IMR-90 (cell line): ENCODE measurements around the gene IL2RA. TPM values are rescaled to one million over a fixed set of nuclear protein-coding genes. Genes with fewer than 3 reads are reported as not detected.
A peak's percentile ranks its signal among the peaks of the same experiment; 100 is the strongest.

Experiments
- ATAC-seq: fragments of 200-7000 bp; cut with Tn5 transposase; 2 replicates; pipeline ENCODE4 v1.9.1; 2020; ENCODE audit warnings: low read depth, mild to moderate bottlenecking, moderate library complexity
- BruUV-seq: library from RNA; stranded (reverse); fragments of 400-500 nt; replicated peaks from 2 replicates; lab custom pipeline; 2021; lab: Mats Ljungman, UMichigan
- CTCF ChIA-PET: fragments of 300-600 bp; formaldehyde crosslinking; extraction: SDS; loops from one replicate; lab custom pipeline; 2021; ENCODE audit warnings: antibody characterized with exemption; lab: Yijun Ruan, JAX
- POLR2A ChIA-PET: fragments of 300-600 bp; sonication (Branson Sonifier 250); formaldehyde crosslinking; loops from one replicate; lab custom pipeline; 2022; ENCODE audit warnings: antibody characterized with exemption; ENCODE audit not compliant: unreplicated experiment; lab: Charles Lee
- DNase-seq: peaks from one replicate; pipeline ENCODE4 v3.0.0; 2013
- H2AFZ ChIP-seq: replicated peaks from 2 replicates; pipeline ENCODE3; 2013; ENCODE audit warnings: low read length, mild to moderate bottlenecking; ENCODE audit not compliant: poor library complexity
- H2AK5ac ChIP-seq: 2 replicates; pipeline ENCODE4 v1.6.1; 2013; ENCODE audit warnings: low read depth, low read length, inconsistent platforms
- H2AK9ac ChIP-seq: replicated peaks from 2 replicates; pipeline ENCODE3; 2013; ENCODE audit warnings: mild to moderate bottlenecking, low read depth, low read length, moderate library complexity; ENCODE audit not compliant: poor library complexity
- H2BK120ac ChIP-seq: 2 replicates; pipeline ENCODE4 v1.6.1; 2013; ENCODE audit warnings: low read depth, low read length, inconsistent platforms
- H2BK15ac ChIP-seq: 3 replicates; pipeline ENCODE4 v1.6.1; 2013; ENCODE audit warnings: low read depth, low read length, inconsistent platforms
- H2BK20ac ChIP-seq: 2 replicates; pipeline ENCODE4 v1.6.1; 2013; ENCODE audit warnings: low read depth, mild to moderate bottlenecking, inconsistent platforms, low read length, moderate library complexity
- H2BK5ac ChIP-seq: 2 replicates; pipeline ENCODE4 v1.6.1; 2013; ENCODE audit warnings: mild to moderate bottlenecking, low read depth, low read length, inconsistent platforms; ENCODE audit not compliant: poor library complexity, severe bottlenecking
- H3K14ac ChIP-seq: replicated peaks from 2 replicates; pipeline ENCODE4 v1.6.1; 2013; ENCODE audit warnings: low read depth, low read length, inconsistent platforms
- H3K18ac ChIP-seq: 2 replicates; pipeline ENCODE4 v1.6.1; 2013; ENCODE audit warnings: low read depth, low read length, control low read depth
- H3K23ac ChIP-seq: 2 replicates; pipeline ENCODE4 v1.6.1; 2013; ENCODE audit warnings: low read depth, low read length, inconsistent platforms
- H3K27ac ChIP-seq: 2 replicates; pipeline ENCODE4 v1.5.1; 2013; ENCODE audit warnings: mild to moderate bottlenecking, control low read depth, low read length; ENCODE audit not compliant: insufficient read depth
- H3K27me3 ChIP-seq: 2 replicates; pipeline ENCODE4 v1.6.1; 2013; ENCODE audit warnings: low read length; ENCODE audit not compliant: control insufficient read depth, insufficient read depth
- H3K36me3 ChIP-seq: 2 replicates; pipeline ENCODE4 v1.6.1; 2013; ENCODE audit warnings: low read length, mixed read lengths; ENCODE audit not compliant: control insufficient read depth, insufficient read depth
- H3K4ac ChIP-seq: 2 replicates; pipeline ENCODE4 v1.6.1; 2013; ENCODE audit warnings: low read depth, low read length, inconsistent platforms
- H3K4me1 ChIP-seq: 2 replicates; pipeline ENCODE4 v1.6.1; 2013; ENCODE audit warnings: low read length, mixed read lengths; ENCODE audit not compliant: control insufficient read depth, insufficient read depth
- H3K4me2 ChIP-seq: 2 replicates; pipeline ENCODE4 v1.6.1; 2013; ENCODE audit warnings: low read depth, mild to moderate bottlenecking, control low read depth, low read length, moderate library complexity
- H3K4me3 ChIP-seq: 2 replicates; pipeline ENCODE4 v1.5.1; 2013; ENCODE audit warnings: low read depth, mild to moderate bottlenecking, control low read depth, low read length, moderate library complexity; ENCODE audit not compliant: insufficient read depth
- H3K56ac ChIP-seq: 2 replicates; pipeline ENCODE4 v1.6.1; 2013; ENCODE audit warnings: low read length, inconsistent platforms; ENCODE audit not compliant: insufficient read depth; ENCODE audit errors: extremely low read depth
- H3K79me1 ChIP-seq, 2 experiments: 2 replicates each; pipeline ENCODE4 v1.6.1; 2013; ENCODE audit warnings: low read length in 2 of 2, inconsistent platforms in 1 of 2, low read depth in 1 of 2
- H3K9ac ChIP-seq: 2 replicates; pipeline ENCODE4 v1.6.1; 2013; ENCODE audit warnings: low read depth, low read length, control low read depth
- H3K9me1 ChIP-seq: 2 replicates; pipeline ENCODE4 v1.6.1; 2013; ENCODE audit warnings: low read length, inconsistent platforms; ENCODE audit not compliant: insufficient read depth
- H3K9me3 ChIP-seq: 2 replicates; pipeline ENCODE4 v1.6.1; 2013; ENCODE audit warnings: low read length; ENCODE audit not compliant: control insufficient read depth, insufficient read depth
- H4K20me1 ChIP-seq: 2 replicates; pipeline ENCODE4 v1.6.1; 2013; ENCODE audit warnings: low read length, inconsistent platforms; ENCODE audit not compliant: insufficient read depth
- H4K5ac ChIP-seq: 2 replicates; pipeline ENCODE4 v1.6.1; 2013; ENCODE audit warnings: mild to moderate bottlenecking, low read depth, low read length, control low read depth
- H4K8ac ChIP-seq, 2 experiments: 2 replicates each; pipeline ENCODE4 v1.6.1; 2013; ENCODE audit warnings: low read depth in 2 of 2, low read length in 2 of 2, control low read depth in 1 of 2, inconsistent platforms in 1 of 2
- H4K91ac ChIP-seq: 2 replicates; pipeline ENCODE4 v1.6.1; 2013; ENCODE audit warnings: low read depth, low read length, inconsistent platforms; ENCODE audit not compliant: insufficient read depth
- BHLHE40 ChIP-seq: fragments of 150-350 bp; IDR thresholded peaks from 2 replicates; pipeline ENCODE4 v1.6.1; 2016; ENCODE audit warnings: mild to moderate bottlenecking, low read depth, low read length
- CEBPB ChIP-seq: IDR thresholded peaks from 2 replicates; pipeline ENCODE4 v1.6.1; 2012; ENCODE audit warnings: low read depth, low read length, improper control_type of control experiment
- CHD1 ChIP-seq: IDR thresholded peaks from 2 replicates; pipeline ENCODE4 v1.6.1; 2012; ENCODE audit warnings: low read depth, low read length, improper control_type of control experiment
- FOS ChIP-seq: fragments of 150-350 bp; IDR thresholded peaks from 2 replicates; pipeline ENCODE4 v1.6.1; 2016; ENCODE audit warnings: low read depth, low read length
- MAFK ChIP-seq: IDR thresholded peaks from 2 replicates; pipeline ENCODE4 v1.6.1; 2012; ENCODE audit warnings: low read depth, low read length, improper control_type of control experiment
- MAZ ChIP-seq: IDR thresholded peaks from 2 replicates; pipeline ENCODE4 v1.6.1; 2012; ENCODE audit warnings: low read depth, mild to moderate bottlenecking, low read length, improper control_type of control experiment, moderate library complexity, borderline replicate concordance
- MXI1 ChIP-seq: IDR thresholded peaks from 2 replicates; pipeline ENCODE4 v1.6.1; 2012; ENCODE audit warnings: low read depth, mild to moderate bottlenecking, low read length, moderate library complexity, borderline replicate concordance
- NFE2L2 ChIP-seq: fragments of 150-350 bp; IDR thresholded peaks from 2 replicates; pipeline ENCODE4 v1.6.1; 2016; ENCODE audit warnings: low read depth, mild to moderate bottlenecking, low read length
- POLR2A ChIP-seq: IDR thresholded peaks from 2 replicates; pipeline ENCODE4 v1.6.1; 2012; ENCODE audit warnings: mild to moderate bottlenecking, low read depth, low read length
- RAD21 ChIP-seq: IDR thresholded peaks from 2 replicates; pipeline ENCODE4 v1.6.1; 2012; ENCODE audit warnings: low read length, improper control_type of control experiment
- RCOR1 ChIP-seq: IDR thresholded peaks from 2 replicates; pipeline ENCODE4 v1.6.1; 2012; ENCODE audit warnings: mild to moderate bottlenecking, low read length, improper control_type of control experiment; ENCODE audit not compliant: insufficient replicate concordance
- RFX5 ChIP-seq: IDR thresholded peaks from 2 replicates; pipeline ENCODE4 v1.8.0; 2012; ENCODE audit warnings: low read depth, mild to moderate bottlenecking, low read length, moderate library complexity
- SMC3 ChIP-seq: fragments of 150-350 bp; IDR thresholded peaks from 2 replicates; pipeline ENCODE4 v1.6.1; 2016; ENCODE audit warnings: low read depth, mild to moderate bottlenecking, antibody characterized with exemption, low read length, moderate library complexity
- USF2 ChIP-seq: fragments of 150-350 bp; IDR thresholded peaks from 2 replicates; pipeline ENCODE4 v1.6.1; 2017; ENCODE audit warnings: mild to moderate bottlenecking, antibody characterized with exemption, low read length, low read depth
- WGBS, 2 experiments: methylation state at CpG; one replicate each; pipeline versions ENCODE4 v1.1.5 to v1.1.7; 2013; ENCODE audit warnings: missing lambda C conversion rate in 2 of 2; ENCODE audit not compliant: insufficient read length in 1 of 2; ENCODE audit errors: extremely low coverage in 2 of 2; 5-methylcytosine and 5-hydroxymethylcytosine counted together
- dilution Hi-C: fragments of 300-500 bp; cut with HindIII; formaldehyde crosslinking; loops from one replicate; pipeline ENCODE4 v1.14.3; 2018; ENCODE audit warnings: low sequenced_read_pairs; ENCODE audit not compliant: unreplicated experiment
- in situ Hi-C: fragments of 300-500 bp; cut with MboI; formaldehyde crosslinking; loops from 3 replicates; pipeline ENCODE4 v1.14.3; 2019; ENCODE audit warnings: low sequenced_read_pairs, inconsistent platforms, mixed read lengths
- intact Hi-C: fragments of 100-400 bp; cut with micrococcal nuclease; formaldehyde crosslinking; loops from 2 replicates; pipeline ENCODE4 v1.10.0; 2022
- polyA plus RNA-seq, 3 experiments: library from polyadenylated mRNA; depleted of rRNA; stranded (reverse); fragments of >200 nt; gene quantifications; 2 replicates each; pipeline ENCODE4 v1.2.3, GENCODE V29; 2012; ENCODE audit warnings: low replicate concordance in 1 of 3
- total RNA-seq: library from RNA; depleted of rRNA; stranded (reverse); fragments of >200 nt; gene quantifications from 2 replicates; pipeline ENCODE4 v1.2.3, GENCODE V29; 2012
- TF ChIP-seq, protein P1 (sequence below): conservative IDR thresholded peaks from 2 replicates; pipeline ENCODE4 v1.5.1; 2012; ENCODE audit warnings: mild to moderate bottlenecking, low read depth, low read length, improper control_type of control experiment
- TF ChIP-seq, protein P2 (sequence below): fragments of 150-350 bp; IDR thresholded peaks from 2 replicates; pipeline ENCODE4 v1.6.1; 2016; ENCODE audit warnings: low read depth, mild to moderate bottlenecking, low read length, moderate library complexity, borderline replicate concordance

Gene IL2RA
- total and polyA plus RNA-seq, 2 of the 4 experiments (the other 2 are of a cell fraction), result not detected

- Histone ChIP-seq H3K9me3 (no peaks in the 10 kb centered on the region), H3K9ac (no peak overlapping the region), H4K8ac (no peak overlapping the region), H2BK20ac (no peak overlapping the region), H3K4me3 (no peak overlapping the region), H3K36me3 (no peaks in the 10 kb centered on the region), H3K79me1 (peaks cover 5 to 48% of the 10 kb centered on the region in 2 experiments), H3K27me3 (no peaks in the 10 kb centered on the region), H3K9me1 (peaks cover 9% of the 10 kb centered on the region), H2AK5ac (no peak overlapping the region), H2AK9ac (no peak overlapping the region), H2BK5ac (no peak overlapping the region), H3K23ac (peak overlapping the region; percentile 56), H2BK15ac (no peak overlapping the region), H3K14ac (no peak overlapping the region), H4K20me1 (peaks cover 65% of the 10 kb centered on the region), H2AFZ (no peak overlapping the region), H3K56ac (no peak overlapping the region), H3K18ac (no peak overlapping the region), H3K27ac (no peak overlapping the region), H4K5ac (no peak overlapping the region), H3K4me2 (no peak overlapping the region; the same call in 1 of the 2 replicates), H3K4me1 (peaks cover 11% of the 10 kb centered on the region), H3K4ac (no peak overlapping the region), H2BK120ac (no peak overlapping the region), H4K91ac (no peak overlapping the region)
- in situ Hi-C loops (no loop called here), intact Hi-C loops (no loop called here), dilution Hi-C loops (no loop called here)
- CTCF ChIA-PET, result interaction anchor here (0.7 kb wide), 1 partner anchor 115 kb away, joined by 3 read pairs; no protein-coding TSS in a partner anchor
- no TSS peak for BruUV-seq
- DNase-seq, result no peak
- 100% methylated on average over 1 of the region's 1 CpG; no CpG with 5 or more reads in 1 of the 2 experiments for WGBS, 2 experiments
- TF ChIP-seq RFX5, result no peak
- TF ChIP-seq POLR2A, result no peak
- no peak for TF ChIP-seq MAFK
- TF ChIP-seq SMC3, result no peak
- TF ChIP-seq RCOR1, result no peak
- no peak for TF ChIP-seq USF2
- no peak for TF ChIP-seq NFE2L2
- no peak for TF ChIP-seq FOS
- TF ChIP-seq CEBPB, result no peak
- TF ChIP-seq, protein P1, sequence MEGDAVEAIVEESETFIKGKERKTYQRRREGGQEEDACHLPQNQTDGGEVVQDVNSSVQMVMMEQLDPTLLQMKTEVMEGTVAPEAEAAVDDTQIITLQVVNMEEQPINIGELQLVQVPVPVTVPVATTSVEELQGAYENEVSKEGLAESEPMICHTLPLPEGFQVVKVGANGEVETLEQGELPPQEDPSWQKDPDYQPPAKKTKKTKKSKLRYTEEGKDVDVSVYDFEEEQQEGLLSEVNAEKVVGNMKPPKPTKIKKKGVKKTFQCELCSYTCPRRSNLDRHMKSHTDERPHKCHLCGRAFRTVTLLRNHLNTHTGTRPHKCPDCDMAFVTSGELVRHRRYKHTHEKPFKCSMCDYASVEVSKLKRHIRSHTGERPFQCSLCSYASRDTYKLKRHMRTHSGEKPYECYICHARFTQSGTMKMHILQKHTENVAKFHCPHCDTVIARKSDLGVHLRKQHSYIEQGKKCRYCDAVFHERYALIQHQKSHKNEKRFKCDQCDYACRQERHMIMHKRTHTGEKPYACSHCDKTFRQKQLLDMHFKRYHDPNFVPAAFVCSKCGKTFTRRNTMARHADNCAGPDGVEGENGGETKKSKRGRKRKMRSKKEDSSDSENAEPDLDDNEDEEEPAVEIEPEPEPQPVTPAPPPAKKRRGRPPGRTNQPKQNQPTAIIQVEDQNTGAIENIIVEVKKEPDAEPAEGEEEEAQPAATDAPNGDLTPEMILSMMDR, result no peak
- TF ChIP-seq BHLHE40, result no peak
- no peak for TF ChIP-seq MXI1
- no peak for TF ChIP-seq CHD1
- TF ChIP-seq, protein P2, sequence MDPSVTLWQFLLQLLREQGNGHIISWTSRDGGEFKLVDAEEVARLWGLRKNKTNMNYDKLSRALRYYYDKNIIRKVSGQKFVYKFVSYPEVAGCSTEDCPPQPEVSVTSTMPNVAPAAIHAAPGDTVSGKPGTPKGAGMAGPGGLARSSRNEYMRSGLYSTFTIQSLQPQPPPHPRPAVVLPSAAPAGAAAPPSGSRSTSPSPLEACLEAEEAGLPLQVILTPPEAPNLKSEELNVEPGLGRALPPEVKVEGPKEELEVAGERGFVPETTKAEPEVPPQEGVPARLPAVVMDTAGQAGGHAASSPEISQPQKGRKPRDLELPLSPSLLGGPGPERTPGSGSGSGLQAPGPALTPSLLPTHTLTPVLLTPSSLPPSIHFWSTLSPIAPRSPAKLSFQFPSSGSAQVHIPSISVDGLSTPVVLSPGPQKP, result no peak
- TF ChIP-seq MAZ, result no peak
- TF ChIP-seq RAD21, result no peak
- no peak for ATAC-seq
- POLR2A ChIA-PET, result no interaction called here
Observed at GRCh38 chr10:6091630-6092029, 29.5 kb upstream of the IL2RA start.
